ENCODE data around the gene SYCE3.
"Not testable (repeated sequence)": the region's sequence is repeated elsewhere in the genome, so short reads cannot be mapped to it uniquely, and the experiment has no call there.

SYCE3 gene

GRCh38 chr22:50535113-50535512, 27.6 kb downstream of the SYCE3 start:
- no peaks in the 10 kb centered on the region for H3K9me2 ChIP-seq (replicated peaks; ENCODE audit: low read depth, low read length)
- no peaks in the 10 kb centered on the region for H4K20me1 ChIP-seq (ENCODE audit: insufficient read depth, low read length, poor library complexity, severe bottlenecking)
- H3F3A ChIP-seq (ENCODE audit: low read depth) = no peaks in the 10 kb centered on the region
- no peak for TF ChIP-seq CTCF (conservative IDR thresholded peaks at IDR 0.05; ENCODE audit: low read length)
- no peak for TF ChIP-seq EZH2phosphoT487 (IDR thresholded peaks at IDR 0.05; ENCODE audit: borderline replicate concordance)
- no peak overlapping the region for H2AFZ ChIP-seq (ENCODE audit: low read length)
- H3K4me2 ChIP-seq (ENCODE audit: low read depth, low read length, poor library complexity, severe bottlenecking) = no peak overlapping the region
- no peak overlapping the region for H3K4me3 ChIP-seq (ENCODE audit: low read length, poor library complexity, severe bottlenecking)
- no peaks in the 10 kb centered on the region for H3K79me2 ChIP-seq (ENCODE audit: insufficient read depth, low read length)
- H3K9me3 ChIP-seq (ENCODE audit: insufficient read depth, low read depth, low read length) = no peaks in the 10 kb centered on the region
- H3K36me3 ChIP-seq (ENCODE audit: insufficient read depth, low read length) = no peaks in the 10 kb centered on the region
- H3K27me3 ChIP-seq (ENCODE audit: insufficient read depth, low read length, poor library complexity, severe bottlenecking) = no peaks in the 10 kb centered on the region
- H3K4me1 ChIP-seq (ENCODE audit: insufficient read depth, low read length, poor library complexity, severe bottlenecking) = peaks cover 3% of the 10 kb centered on the region
- H3K9ac ChIP-seq (ENCODE audit: low read depth, low read length, poor library complexity, severe bottlenecking) = no peak overlapping the region

GRCh38 chr22:50533856-50534711, 28.6 kb downstream of the SYCE3 start:
- H3K36me3 ChIP-seq (ENCODE audit: insufficient read depth, low read length); H3K4me1 ChIP-seq (ENCODE audit: insufficient read depth, low read length, poor library complexity, severe bottlenecking); H3K79me2 ChIP-seq (ENCODE audit: insufficient read depth, low read length); H3K9me2 ChIP-seq (replicated peaks; ENCODE audit: low read depth, low read length); H3K4me3 ChIP-seq (ENCODE audit: low read length, poor library complexity, severe bottlenecking); H3K9me3 ChIP-seq (ENCODE audit: insufficient read depth, low read depth, low read length); H2AFZ ChIP-seq (ENCODE audit: low read length); H3K27me3 ChIP-seq (ENCODE audit: insufficient read depth, low read length, poor library complexity, severe bottlenecking); H4K20me1 ChIP-seq (ENCODE audit: insufficient read depth, low read length, poor library complexity, severe bottlenecking); H3F3A ChIP-seq (ENCODE audit: low read depth); H3K4me2 ChIP-seq (ENCODE audit: low read depth, low read length, poor library complexity, severe bottlenecking); H3K9ac ChIP-seq (ENCODE audit: low read depth, low read length, poor library complexity, severe bottlenecking): not testable (repeated sequence)

GRCh38 chr22:50532824-50533796, 29.6 kb downstream of the SYCE3 start:
- no peaks in the 10 kb centered on the region for H3K27me3 ChIP-seq (ENCODE audit: insufficient read depth, low read length, poor library complexity, severe bottlenecking)

More at GRCh38 chr22:50532824-50533796, 29.6 kb downstream of the SYCE3 start:
- Histone ChIP-seq H3K9ac (ENCODE audit: low read depth, low read length, poor library complexity, severe bottlenecking) (no peak overlapping the region), H3K36me3 (ENCODE audit: insufficient read depth, low read length) (no peaks in the 10 kb centered on the region), H3K4me3 (ENCODE audit: low read length, poor library complexity, severe bottlenecking) (no peak overlapping the region), H3K9me2 (replicated peaks; ENCODE audit: low read depth, low read length) (no peaks in the 10 kb centered on the region), H3K4me2 (ENCODE audit: low read depth, low read length, poor library complexity, severe bottlenecking) (no peak overlapping the region), H3K79me2 (ENCODE audit: insufficient read depth, low read length) (no peaks in the 10 kb centered on the region), H3K9me3 (ENCODE audit: insufficient read depth, low read depth, low read length) (no peaks in the 10 kb centered on the region), H3F3A (ENCODE audit: low read depth) (no peaks in the 10 kb centered on the region), H2AFZ (ENCODE audit: low read length) (no peak overlapping the region), H3K4me1 (ENCODE audit: insufficient read depth, low read length, poor library complexity, severe bottlenecking) (peaks cover 3% of the 10 kb centered on the region), H4K20me1 (ENCODE audit: insufficient read depth, low read length, poor library complexity, severe bottlenecking) (no peaks in the 10 kb centered on the region)
- TF ChIP-seq CTCF (conservative IDR thresholded peaks at IDR 0.05; ENCODE audit: low read length) (no peak), EZH2phosphoT487 (IDR thresholded peaks at IDR 0.05; ENCODE audit: borderline replicate concordance) (no peak)

All from Loucy (cell line).